Stimulated activated CD4-positive, alpha-beta T cell treated with anti-CD3 and anti-CD28 coated beads, Interleukin-2, amount 100 ng/mL, for 24 hours (primary cell): Measurements from ENCODE around the gene SFRP5.

Experiments
- DNase-seq, 2 donors: peaks; one replicate each; pipeline ENCODE4 v3.0.0-alpha.2; 2020

The SFRP5 gene

GRCh38 chr10:97771913-97772823 is at the start of gene SFRP5:
SFRP5 (minus strand) TSS chr10:97771999; CDS start chr10:97771833, 166 bp downstream.
- DNase-seq = no peak

- no peak for DNase-seq
Measured at GRCh38 chr10:97820096-97820704, 48.4 kb upstream of the SFRP5 start.

GRCh38 chr10:97818572-97818971 is 46.8 kb upstream of the SFRP5 start:
- DNase-seq = no peak

GRCh38 chr10:97816609-97817008 is 44.8 kb upstream of the SFRP5 start:
- DNase-seq = no peak

GRCh38 chr10:97814996-97815395 is 43.2 kb upstream of the SFRP5 start:
- DNase-seq = no peak

GRCh38 chr10:97813311-97813710 is 41.5 kb upstream of the SFRP5 start:
- no peak for DNase-seq

- no peak for DNase-seq
Measured at GRCh38 chr10:97812696-97813095, 40.9 kb upstream of the SFRP5 start.

- DNase-seq = no peak
Measured at GRCh38 chr10:97811958-97812357, 40.2 kb upstream of the SFRP5 start.

- DNase-seq = no peak
Measured at GRCh38 chr10:97810446-97810845, 38.6 kb upstream of the SFRP5 start.

GRCh38 chr10:97805949-97806348 is 34.1 kb upstream of the SFRP5 start:
- DNase-seq = no peak

- DNase-seq = no peak
Measured at GRCh38 chr10:97805096-97805884, 33.5 kb upstream of the SFRP5 start.

- no peak for DNase-seq
Measured at GRCh38 chr10:97801422-97801821, 29.6 kb upstream of the SFRP5 start.

GRCh38 chr10:97800474-97800873 is 28.7 kb upstream of the SFRP5 start:
- no peak for DNase-seq

- no peak for DNase-seq
Measured at GRCh38 chr10:97798958-97799610, 27.3 kb upstream of the SFRP5 start.

- no peak for DNase-seq
Measured at GRCh38 chr10:97796651-97797050, 24.9 kb upstream of the SFRP5 start.

GRCh38 chr10:97795886-97796285 is 24.1 kb upstream of the SFRP5 start:
- DNase-seq = no peak

GRCh38 chr10:97791824-97792721 is 20.3 kb upstream of the SFRP5 start:
- DNase-seq = peak; percentile 75 to 77

- no peak for DNase-seq
Measured at GRCh38 chr10:97789770-97790397, 18.1 kb upstream of the SFRP5 start.

- DNase-seq = no peak
Measured at GRCh38 chr10:97788552-97789442, 17.0 kb upstream of the SFRP5 start.

GRCh38 chr10:97785731-97786130 is 13.9 kb upstream of the SFRP5 start:
- no peak for DNase-seq
